ENCODE data around the gene TP53RK. TPM values are rescaled to one million over a fixed set of nuclear protein-coding genes. Genes with fewer than 3 reads are reported as not detected.

Gene TP53RK
- polyA plus RNA-seq, 1 of the 3 experiments (the other 2 are of a cell fraction) = 5.5 TPM

DNA sequence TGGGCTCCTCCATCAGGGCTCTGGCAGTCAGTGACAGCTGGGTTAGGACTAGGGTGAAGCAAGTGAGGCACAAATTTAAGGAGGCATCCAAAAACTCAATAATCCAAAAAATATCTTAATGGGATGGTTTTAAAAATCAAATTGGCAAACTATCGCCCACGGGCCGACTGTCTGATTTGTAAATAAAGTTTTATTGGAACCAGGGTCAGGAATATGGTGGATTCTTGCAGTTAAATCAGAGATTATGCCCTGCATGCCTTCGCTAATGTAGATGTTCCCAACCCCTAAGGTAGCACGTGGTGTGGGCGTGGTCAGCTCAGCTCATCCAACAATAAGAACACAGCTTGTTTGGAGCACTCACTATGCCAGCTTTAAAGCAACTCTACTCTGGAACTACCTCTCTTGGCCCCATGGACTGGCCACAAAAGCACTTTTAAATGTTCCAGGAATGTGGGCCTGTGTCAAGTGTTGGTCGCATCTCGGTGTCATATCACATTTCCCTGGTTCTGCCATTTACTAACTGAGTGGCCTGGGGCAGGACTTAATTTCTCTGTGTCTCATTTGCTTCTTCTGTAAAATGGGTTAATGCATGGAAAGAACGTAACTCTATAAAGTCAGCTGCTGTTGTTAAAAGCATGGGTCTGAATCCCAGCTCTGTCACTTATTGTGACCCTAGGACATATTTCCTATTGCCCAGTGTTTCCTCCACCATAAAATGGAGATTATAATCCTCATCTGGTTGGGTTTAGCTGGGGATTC is 7.0 kb downstream of the TP53RK start:
- H3K79me2 ChIP-seq (ENCODE audit: insufficient read depth) = peaks cover 42% of the 10 kb centered on the region
- no peak overlapping the region for H3K27ac ChIP-seq (ENCODE audit: low read depth in 2 of 2, low read length in 1 of 2)
- H3K27me3 ChIP-seq (ENCODE audit: insufficient read depth) = no peaks in the 10 kb centered on the region
- ChIA-PET CTCF (interaction anchor here (0.6 to 6.4 kb wide), 19 partner anchors 10 to 317 kb away, joined by 3 to 116 read pairs (median 5); partner anchors contain the start of genes OCSTAMP and ZNF334), POLR2A (no interaction called here)
- no peak overlapping the region for H2AFZ ChIP-seq (ENCODE audit: low read depth)
- DNase-seq = no peak
- no peaks in the 10 kb centered on the region for H3F3A ChIP-seq (replicated peaks; ENCODE audit: insufficient read depth)
- H4K20me1 ChIP-seq (ENCODE audit: insufficient read depth) = 0 out of 2 replicates have a peak, but pooled peaks cover 20% of the 10 kb centered on the region
- TF ChIP-seq RXRA (IDR thresholded peaks at IDR 0.05; ENCODE audit: borderline replicate concordance, low read depth) (no peak), JUND (IDR thresholded peaks at IDR 0.05) (no peak), MEF2A (IDR thresholded peaks at IDR 0.05; ENCODE audit: borderline replicate concordance, low read depth) (no peak), POLR2AphosphoS5 (IDR thresholded peaks at IDR 0.05; ENCODE audit: low read depth, low read length) (no peak), RCOR1 (IDR thresholded peaks at IDR 0.05; ENCODE audit: low read length) (no peak), NFIC (IDR thresholded peaks at IDR 0.05; ENCODE audit: borderline replicate concordance) (no peak), SIN3A (IDR thresholded peaks at IDR 0.05; ENCODE audit: borderline replicate concordance, low read depth, low read length) (no peak), GABPA (IDR thresholded peaks at IDR 0.05; ENCODE audit: low read depth) (no peak), YY1 (IDR thresholded peaks at IDR 0.05; ENCODE audit: low read depth) (no peak), RAD21 (IDR thresholded peaks at IDR 0.05; ENCODE audit: low read length) (no peak), SMC3 (IDR thresholded peaks at IDR 0.05; ENCODE audit: low read depth, low read length) (no peak), TEAD4 (IDR thresholded peaks at IDR 0.05; ENCODE audit: borderline replicate concordance, insufficient read depth) (no peak), EP300 (IDR thresholded peaks at IDR 0.05; ENCODE audit: borderline replicate concordance in 1 of 2, low read depth in 1 of 2, low read length in 1 of 2) (no peak), MXI1 (IDR thresholded peaks at IDR 0.05; ENCODE audit: low read depth, low read length) (no peak)
- TF ChIP-seq, protein P1, sequence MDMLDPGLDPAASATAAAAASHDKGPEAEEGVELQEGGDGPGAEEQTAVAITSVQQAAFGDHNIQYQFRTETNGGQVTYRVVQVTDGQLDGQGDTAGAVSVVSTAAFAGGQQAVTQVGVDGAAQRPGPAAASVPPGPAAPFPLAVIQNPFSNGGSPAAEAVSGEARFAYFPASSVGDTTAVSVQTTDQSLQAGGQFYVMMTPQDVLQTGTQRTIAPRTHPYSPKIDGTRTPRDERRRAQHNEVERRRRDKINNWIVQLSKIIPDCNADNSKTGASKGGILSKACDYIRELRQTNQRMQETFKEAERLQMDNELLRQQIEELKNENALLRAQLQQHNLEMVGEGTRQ (IDR thresholded peaks at IDR 0.05; ENCODE audit: borderline replicate concordance, low read depth, low read length) = no peak
- TF ChIP-seq, protein P2, sequence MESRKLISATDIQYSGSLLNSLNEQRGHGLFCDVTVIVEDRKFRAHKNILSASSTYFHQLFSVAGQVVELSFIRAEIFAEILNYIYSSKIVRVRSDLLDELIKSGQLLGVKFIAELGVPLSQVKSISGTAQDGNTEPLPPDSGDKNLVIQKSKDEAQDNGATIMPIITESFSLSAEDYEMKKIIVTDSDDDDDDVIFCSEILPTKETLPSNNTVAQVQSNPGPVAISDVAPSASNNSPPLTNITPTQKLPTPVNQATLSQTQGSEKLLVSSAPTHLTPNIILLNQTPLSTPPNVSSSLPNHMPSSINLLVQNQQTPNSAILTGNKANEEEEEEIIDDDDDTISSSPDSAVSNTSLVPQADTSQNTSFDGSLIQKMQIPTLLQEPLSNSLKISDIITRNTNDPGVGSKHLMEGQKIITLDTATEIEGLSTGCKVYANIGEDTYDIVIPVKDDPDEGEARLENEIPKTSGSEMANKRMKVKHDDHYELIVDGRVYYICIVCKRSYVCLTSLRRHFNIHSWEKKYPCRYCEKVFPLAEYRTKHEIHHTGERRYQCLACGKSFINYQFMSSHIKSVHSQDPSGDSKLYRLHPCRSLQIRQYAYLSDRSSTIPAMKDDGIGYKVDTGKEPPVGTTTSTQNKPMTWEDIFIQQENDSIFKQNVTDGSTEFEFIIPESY (IDR thresholded peaks at IDR 0.05; ENCODE audit: borderline replicate concordance, low read depth) = no peak
- TF ChIP-seq, protein P3, sequence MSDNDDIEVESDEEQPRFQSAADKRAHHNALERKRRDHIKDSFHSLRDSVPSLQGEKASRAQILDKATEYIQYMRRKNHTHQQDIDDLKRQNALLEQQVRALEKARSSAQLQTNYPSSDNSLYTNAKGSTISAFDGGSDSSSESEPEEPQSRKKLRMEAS (IDR thresholded peaks at IDR 0.05; ENCODE audit: low read depth) = no peak
- TF ChIP-seq, protein P4, sequence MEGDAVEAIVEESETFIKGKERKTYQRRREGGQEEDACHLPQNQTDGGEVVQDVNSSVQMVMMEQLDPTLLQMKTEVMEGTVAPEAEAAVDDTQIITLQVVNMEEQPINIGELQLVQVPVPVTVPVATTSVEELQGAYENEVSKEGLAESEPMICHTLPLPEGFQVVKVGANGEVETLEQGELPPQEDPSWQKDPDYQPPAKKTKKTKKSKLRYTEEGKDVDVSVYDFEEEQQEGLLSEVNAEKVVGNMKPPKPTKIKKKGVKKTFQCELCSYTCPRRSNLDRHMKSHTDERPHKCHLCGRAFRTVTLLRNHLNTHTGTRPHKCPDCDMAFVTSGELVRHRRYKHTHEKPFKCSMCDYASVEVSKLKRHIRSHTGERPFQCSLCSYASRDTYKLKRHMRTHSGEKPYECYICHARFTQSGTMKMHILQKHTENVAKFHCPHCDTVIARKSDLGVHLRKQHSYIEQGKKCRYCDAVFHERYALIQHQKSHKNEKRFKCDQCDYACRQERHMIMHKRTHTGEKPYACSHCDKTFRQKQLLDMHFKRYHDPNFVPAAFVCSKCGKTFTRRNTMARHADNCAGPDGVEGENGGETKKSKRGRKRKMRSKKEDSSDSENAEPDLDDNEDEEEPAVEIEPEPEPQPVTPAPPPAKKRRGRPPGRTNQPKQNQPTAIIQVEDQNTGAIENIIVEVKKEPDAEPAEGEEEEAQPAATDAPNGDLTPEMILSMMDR (IDR thresholded peaks at IDR 0.05) = no peak
- TF ChIP-seq, protein P5, sequence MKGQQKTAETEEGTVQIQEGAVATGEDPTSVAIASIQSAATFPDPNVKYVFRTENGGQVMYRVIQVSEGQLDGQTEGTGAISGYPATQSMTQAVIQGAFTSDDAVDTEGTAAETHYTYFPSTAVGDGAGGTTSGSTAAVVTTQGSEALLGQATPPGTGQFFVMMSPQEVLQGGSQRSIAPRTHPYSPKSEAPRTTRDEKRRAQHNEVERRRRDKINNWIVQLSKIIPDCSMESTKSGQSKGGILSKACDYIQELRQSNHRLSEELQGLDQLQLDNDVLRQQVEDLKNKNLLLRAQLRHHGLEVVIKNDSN (IDR thresholded peaks at IDR 0.05; ENCODE audit: borderline replicate concordance, low read depth) = no peak
- no peak overlapping the region for H3K4me3 ChIP-seq (ENCODE audit: low read depth in 2 of 2, low read length in 1 of 2)
- H3K36me3 ChIP-seq (replicated peaks in 1 of 2; ENCODE audit: control insufficient read depth in 1 of 2, insufficient read depth in 2 of 2, low read length in 1 of 2) = peaks cover 17 to 30% of the 10 kb centered on the region in 2 experiments
- no peaks in the 10 kb centered on the region for H3K9me2 ChIP-seq
- 88% methylated on average over 9 of the region's 9 CpGs for WGBS (ENCODE audit: low lambda C conversion rate)
- H3K9ac ChIP-seq = no peak overlapping the region
- H3K9me3 ChIP-seq = no peaks in the 10 kb centered on the region
- H3K4me1 ChIP-seq (ENCODE audit: control insufficient read depth in 1 of 2, insufficient read depth in 2 of 2, low read depth in 1 of 2, low read length in 1 of 2) = peaks cover 0 to 7% of the 10 kb centered on the region in 2 experiments; a peak in 1 of 4 replicates
- no peak overlapping the region for H3K4me2 ChIP-seq
